ENCODE results near the gene SPC24. TPM values are rescaled to one million over a fixed set of nuclear protein-coding genes. Genes with fewer than 3 reads are reported as not detected.

Gene SPC24
- total and polyA plus RNA-seq, 9 of the 15 experiments (the other 6 are each of a cell fraction or from before 2014, with no cell fraction given): 18.2 to 154 (median 60.9) TPM

- 0 out of 4 replicates have a peak, but pooled peaks of 1 of the 2 experiments have one; percentile 56 for TF ChIP-seq BCLAF1 (IDR thresholded peaks at IDR 0.05; ENCODE audit: borderline replicate concordance in 1 of 2, control insufficient read depth in 1 of 2, low read depth in 2 of 2, low read length in 1 of 2)
- no peak for TF ChIP-seq DMBX1 (CRISPR knock-in tag; IDR thresholded peaks at IDR 0.05; ENCODE audit: borderline replicate concordance)
- TF ChIP-seq RBFOX2 (IDR thresholded peaks at IDR 0.05; ENCODE audit: low read depth, low read length): peak; percentile 84
- TF ChIP-seq ATF7 (IDR thresholded peaks at IDR 0.05): no peak
- no peak for TF ChIP-seq NR4A1 (CRISPR knock-in tag; IDR thresholded peaks at IDR 0.05)
- no peak for TF ChIP-seq NR4A1 (tag; IDR thresholded peaks at IDR 0.05)
- TF ChIP-seq SMAD4 (CRISPR knock-in tag; conservative IDR thresholded peaks at IDR 0.05): no peak
- TF ChIP-seq CREBBP (IDR thresholded peaks at IDR 0.05; ENCODE audit: low read depth, low read length): no peak
- no peak for TF ChIP-seq CTCFL (IDR thresholded peaks at IDR 0.05; ENCODE audit: borderline replicate concordance, insufficient read depth, low read depth, low read length, poor library complexity, severe bottlenecking)
- TF ChIP-seq FOXJ2 (tag; IDR thresholded peaks at IDR 0.05): no peak
- no peak for TF ChIP-seq THAP12 (CRISPR knock-in tag; IDR thresholded peaks at IDR 0.05)
- no peak for TF ChIP-seq ILF3 (IDR thresholded peaks at IDR 0.05; ENCODE audit: borderline replicate concordance)
- no peak for TF ChIP-seq U2AF2 (optimal IDR thresholded peaks at IDR 0.05; ENCODE audit: low read depth, low read length)
- no peak for TF ChIP-seq CBFA2T3 (IDR thresholded peaks at IDR 0.05)
- no peak for TF ChIP-seq ZNF518B (CRISPR knock-in tag; IDR thresholded peaks at IDR 0.05)
- no peak for TF ChIP-seq ZNF41 (CRISPR knock-in tag; conservative IDR thresholded peaks at IDR 0.05)
Observed at GRCh38 chr19:11105014-11105636, 50.5 kb downstream of the SPC24 start (continued).
